K562 (cell line): ENCODE results near the gene PRR14. TPM values are rescaled to one million over a fixed set of nuclear protein-coding genes. Genes with fewer than 3 reads are reported as not detected.

Experiments used
- BCLAF1 ChIP-seq, 2 experiments: fragments of 450-650 bp in 1 of 2; IDR thresholded peaks; 2 replicates each; pipeline ENCODE4 v1.6.1; 2011 to 2017; ENCODE audit warnings: low read depth in 2 of 2, antibody characterized with exemption in 1 of 2, borderline replicate concordance in 1 of 2, low read length in 1 of 2, mild to moderate bottlenecking in 1 of 2, mixed read lengths in 1 of 2; ENCODE audit not compliant: control insufficient read depth in 1 of 2
- BHLHE40 ChIP-seq: IDR thresholded peaks from 2 replicates; pipeline ENCODE4 v1.6.1; 2011; ENCODE audit warnings: low read length, improper control_type of control experiment
- CSDE1 ChIP-seq, 2 experiments: fragments of 450-650 bp; IDR thresholded peaks; 2 replicates each; pipeline ENCODE4 v1.6.1; 2016; ENCODE audit warnings: mild to moderate bottlenecking in 1 of 2
- CTBP1 ChIP-seq: fragments of 450-650 bp; IDR thresholded peaks from 2 replicates; pipeline ENCODE4 v1.6.1; 2016; ENCODE audit warnings: borderline replicate concordance
- MCM3 ChIP-seq: fragments of 450-650 bp; IDR thresholded peaks from 2 replicates; pipeline ENCODE4 v1.6.1; 2016
- NCOA6 ChIP-seq: fragments of 450-650 bp; IDR thresholded peaks from 2 replicates; pipeline ENCODE4 v1.6.1; 2017; ENCODE audit warnings: mild to moderate bottlenecking
- RBM39 ChIP-seq: fragments of 200-400 bp; formaldehyde crosslinking; optimal IDR thresholded peaks from 2 replicates; pipeline ENCODE3; 2018; ENCODE audit warnings: low read depth, low read length
- TARDBP ChIP-seq: fragments of 450-650 bp; IDR thresholded peaks from 2 replicates; pipeline ENCODE4 v1.6.1; 2016
- USF2 ChIP-seq: sonication (generic); formaldehyde crosslinking; IDR thresholded peaks from 2 replicates; pipeline ENCODE4 v1.5.0; 2020; ENCODE audit warnings: missing genetic modification reagents
- ZBTB7A ChIP-seq: IDR thresholded peaks from 2 replicates; pipeline ENCODE4 v1.6.1; 2011; ENCODE audit warnings: low read depth, mild to moderate bottlenecking, low read length, moderate library complexity, borderline replicate concordance; ENCODE audit not compliant: control insufficient read depth
- ZC3H8 ChIP-seq: fragments of 450-650 bp; IDR thresholded peaks from 2 replicates; pipeline ENCODE4 v1.6.1; 2017
- ZNF398 ChIP-seq: fragments of 250-450 bp; sonication (Bioruptor Pico); IDR thresholded peaks from 2 replicates; pipeline ENCODE4 v1.8.0; 2021; ENCODE audit warnings: moderate library complexity, mild to moderate bottlenecking, inconsistent platforms
- ZNF512 ChIP-seq: IDR thresholded peaks from 2 replicates; pipeline ENCODE4 v1.6.1; 2016; ENCODE audit warnings: missing genetic modification characterization, missing compliant biosample characterization
- polyA plus RNA-seq, 8 experiments: library from polyadenylated mRNA; depleted of rRNA in 4 of 8; stranded (reverse) in 5 of 8; unstranded in 3 of 8; fragments of >200 nt; fragmentation: Nextera tagmentation in 2 of 8; fragmentation: Illumina TruSeq in 1 of 8; extraction: Ambion mirVana in 2 of 8; extraction: Trizol in 1 of 8; gene quantifications; 2 replicates each; pipeline versions ENCODE4 v1.2.1 to v1.2.3, GENCODE V29; 2011 to 2014; ENCODE audit warnings: inconsistent platforms in 1 of 8, missing spikeins in 1 of 8
- total RNA-seq, 7 experiments: library from RNA; depleted of rRNA in 6 of 7; stranded (reverse); fragments of >200 nt in 6 of 7; fragmentation: Illumina TruSeq in 2 of 7; extraction: Trizol in 2 of 7; gene quantifications; 2 replicates each; pipeline versions ENCODE4 v1.2.1 to v1.2.3, GENCODE V29; 2011 to 2021; ENCODE audit warnings: low replicate concordance in 1 of 7
- TF ChIP-seq, protein P1 (sequence below): fragments of 200-800 bp; sonication (Bioruptor generic); IDR thresholded peaks from 2 replicates; pipeline ENCODE4 v1.6.1; 2017; ENCODE audit warnings: missing genetic modification characterization, missing compliant biosample characterization
- TF ChIP-seq, protein P2 (sequence below): fragments of 250-450 bp; sonication (Bioruptor Pico); IDR thresholded peaks from 2 replicates; pipeline ENCODE4 v1.8.0; 2021; ENCODE audit warnings: borderline replicate concordance, mild to moderate bottlenecking, moderate library complexity; ENCODE audit not compliant: poor library complexity, severe bottlenecking
- TF ChIP-seq, protein P3 (sequence below): fragments of 250-450 bp; sonication (Bioruptor Pico); IDR thresholded peaks from 2 replicates; pipeline ENCODE4 v1.4.0; 2020; ENCODE audit warnings: mild to moderate bottlenecking

Gene PRR14
- total and polyA plus RNA-seq, 9 of the 15 experiments (the other 6 are each of a cell fraction or from before 2014, with no cell fraction given) = 2.2 to 63.1 (median 11.5) TPM

- TF ChIP-seq, protein P1, sequence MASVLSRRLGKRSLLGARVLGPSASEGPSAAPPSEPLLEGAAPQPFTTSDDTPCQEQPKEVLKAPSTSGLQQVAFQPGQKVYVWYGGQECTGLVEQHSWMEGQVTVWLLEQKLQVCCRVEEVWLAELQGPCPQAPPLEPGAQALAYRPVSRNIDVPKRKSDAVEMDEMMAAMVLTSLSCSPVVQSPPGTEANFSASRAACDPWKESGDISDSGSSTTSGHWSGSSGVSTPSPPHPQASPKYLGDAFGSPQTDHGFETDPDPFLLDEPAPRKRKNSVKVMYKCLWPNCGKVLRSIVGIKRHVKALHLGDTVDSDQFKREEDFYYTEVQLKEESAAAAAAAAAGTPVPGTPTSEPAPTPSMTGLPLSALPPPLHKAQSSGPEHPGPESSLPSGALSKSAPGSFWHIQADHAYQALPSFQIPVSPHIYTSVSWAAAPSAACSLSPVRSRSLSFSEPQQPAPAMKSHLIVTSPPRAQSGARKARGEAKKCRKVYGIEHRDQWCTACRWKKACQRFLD (CRISPR knock-in tag) = 0 out of 2 replicates have a peak, but pooled peaks have one; percentile 83
- no peak for TF ChIP-seq BHLHE40
- TF ChIP-seq CSDE1 (IDR thresholded peaks at IDR 0.05) = peak in 1 of 2 experiments; percentile 54; a peak in 1 of 4 replicates
- TF ChIP-seq CTBP1 = peak; percentile 88
- TF ChIP-seq ZNF398 = no peak
- no peak for TF ChIP-seq ZNF512 (tag)
- TF ChIP-seq, protein P2, sequence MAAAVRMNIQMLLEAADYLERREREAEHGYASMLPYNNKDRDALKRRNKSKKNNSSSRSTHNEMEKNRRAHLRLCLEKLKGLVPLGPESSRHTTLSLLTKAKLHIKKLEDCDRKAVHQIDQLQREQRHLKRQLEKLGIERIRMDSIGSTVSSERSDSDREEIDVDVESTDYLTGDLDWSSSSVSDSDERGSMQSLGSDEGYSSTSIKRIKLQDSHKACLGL = no peak
- no peak for TF ChIP-seq RBM39
- TF ChIP-seq USF2 (CRISPR knock-in tag) = no peak
- TF ChIP-seq ZC3H8 = 0 out of 2 replicates have a peak, but pooled peaks have one; percentile 45
- TF ChIP-seq TARDBP = peak; percentile 23; the same call in 1 of the 2 replicates
- TF ChIP-seq BCLAF1 (IDR thresholded peaks at IDR 0.05; ENCODE audit: borderline replicate concordance in 1 of 2, control insufficient read depth in 1 of 2, low read depth in 2 of 2, low read length in 1 of 2) = no peak
- peak; percentile 90 for TF ChIP-seq ZBTB7A
- no peak for TF ChIP-seq MCM3
- TF ChIP-seq, protein P3, sequence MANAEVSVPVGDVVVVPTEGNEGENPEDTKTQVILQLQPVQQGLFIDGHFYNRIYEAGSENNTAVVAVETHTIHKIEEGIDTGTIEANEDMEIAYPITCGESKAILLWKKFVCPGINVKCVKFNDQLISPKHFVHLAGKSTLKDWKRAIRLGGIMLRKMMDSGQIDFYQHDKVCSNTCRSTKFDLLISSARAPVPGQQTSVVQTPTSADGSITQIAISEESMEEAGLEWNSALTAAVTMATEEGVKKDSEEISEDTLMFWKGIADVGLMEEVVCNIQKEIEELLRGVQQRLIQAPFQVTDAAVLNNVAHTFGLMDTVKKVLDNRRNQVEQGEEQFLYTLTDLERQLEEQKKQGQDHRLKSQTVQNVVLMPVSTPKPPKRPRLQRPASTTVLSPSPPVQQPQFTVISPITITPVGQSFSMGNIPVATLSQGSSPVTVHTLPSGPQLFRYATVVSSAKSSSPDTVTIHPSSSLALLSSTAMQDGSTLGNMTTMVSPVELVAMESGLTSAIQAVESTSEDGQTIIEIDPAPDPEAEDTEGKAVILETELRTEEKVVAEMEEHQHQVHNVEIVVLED (CRISPR knock-in tag) = no peak
- TF ChIP-seq NCOA6 = no peak
Measured at GRCh38 chr16:30698139-30698815, 47.5 kb downstream of the PRR14 start (continued).
